GM23338 (cell line): ENCODE data around the gene NHLH2. TPM values are rescaled to one million over a fixed set of nuclear protein-coding genes. Genes with fewer than 3 reads are reported as not detected.

Experiments
- ATAC-seq: fragments of 200-7000 bp; cut with Tn5 transposase; 3 replicates; pipeline ENCODE4 v1.9.1; 2020
- DNase-seq: peaks from one replicate; pipeline ENCODE4 v3.0.0-alpha.2; 2015; ENCODE audit warnings: low spot score
- H2AFZ ChIP-seq: fragments of 200-600 bp; sonication (generic); 2 replicates; pipeline ENCODE4 v1.8.0; 2016; ENCODE audit warnings: antibody characterized with exemption, mild to moderate bottlenecking, moderate library complexity
- H3F3A ChIP-seq: fragments of 200-600 bp; sonication (generic); replicated peaks from 2 replicates; pipeline ENCODE4 v1.8.0; 2017; ENCODE audit warnings: antibody characterized with exemption, mixed run types, low read depth
- H3K27ac ChIP-seq: fragments of 200-600 bp; sonication (generic); 2 replicates; pipeline ENCODE4 v1.6.1; 2016; ENCODE audit warnings: low read depth
- H3K27me3 ChIP-seq: fragments of 200-600 bp; sonication (generic); 2 replicates; pipeline ENCODE4 v1.8.0; 2016; ENCODE audit warnings: mild to moderate bottlenecking, mixed run types, moderate library complexity; ENCODE audit not compliant: insufficient read depth
- H3K36me3 ChIP-seq: fragments of 200-600 bp; sonication (generic); 2 replicates; pipeline ENCODE4 v1.8.0; 2016; ENCODE audit warnings: mild to moderate bottlenecking; ENCODE audit not compliant: insufficient read depth
- H3K4me1 ChIP-seq: fragments of 200-600 bp; sonication (generic); 2 replicates; pipeline ENCODE4 v1.8.0; 2016; ENCODE audit warnings: mild to moderate bottlenecking, moderate library complexity; ENCODE audit not compliant: insufficient read depth
- H3K4me2 ChIP-seq: fragments of 200-600 bp; sonication (generic); 2 replicates; pipeline ENCODE4 v1.7.1; 2017; ENCODE audit warnings: mixed run types
- H3K4me3 ChIP-seq: fragments of 200-600 bp; sonication (generic); 2 replicates; pipeline ENCODE4 v1.6.1; 2016; ENCODE audit warnings: mixed run types
- H3K79me2 ChIP-seq: fragments of 200-600 bp; sonication (generic); replicated peaks from 2 replicates; pipeline ENCODE4 v1.8.0; 2017; ENCODE audit warnings: mild to moderate bottlenecking; ENCODE audit not compliant: insufficient read depth
- H3K9me2 ChIP-seq: fragments of 200-600 bp; sonication (generic); 2 replicates; pipeline ENCODE4 v1.8.0; 2017; ENCODE audit not compliant: insufficient read depth
- H4K20me1 ChIP-seq: fragments of 200-600 bp; sonication (generic); replicated peaks from 2 replicates; pipeline ENCODE4 v1.8.0; 2017; ENCODE audit warnings: mild to moderate bottlenecking; ENCODE audit not compliant: insufficient read depth
- H3K27ac Mint-ChIP-seq: 2 replicates; pipeline ENCODE4 v1.8.0; 2020; ENCODE audit warnings: inconsistent platforms, mild to moderate bottlenecking, moderate library complexity, mixed read lengths
- H3K27me3 Mint-ChIP-seq: 3 replicates; pipeline ENCODE4 v1.8.0; 2022; ENCODE audit warnings: low read depth, mild to moderate bottlenecking, moderate library complexity, mixed read lengths, inconsistent platforms; ENCODE audit not compliant: insufficient read depth, poor library complexity
- H3K36me3 Mint-ChIP-seq: 3 replicates; pipeline ENCODE4 v1.8.0; 2021; ENCODE audit warnings: low read depth, mild to moderate bottlenecking, inconsistent platforms, moderate library complexity, mixed read lengths
- H3K4me1 Mint-ChIP-seq: 3 replicates; pipeline ENCODE4 v1.8.0; 2020; ENCODE audit warnings: mild to moderate bottlenecking, inconsistent platforms, mixed read lengths
- H3K4me3 Mint-ChIP-seq: 3 replicates; pipeline ENCODE4 v1.8.0; 2021; ENCODE audit warnings: moderate library complexity, mild to moderate bottlenecking, inconsistent platforms, mixed read lengths
- H3K9me3 Mint-ChIP-seq: 3 replicates; pipeline ENCODE4 v1.8.0; 2020; ENCODE audit warnings: moderate library complexity, mild to moderate bottlenecking, inconsistent platforms, mixed read lengths
- CREB1 ChIP-seq: fragments of 250-450 bp; sonication (Bioruptor Pico); IDR thresholded peaks from 2 replicates; pipeline ENCODE4 v1.5.0; 2020; ENCODE audit warnings: low read depth, mild to moderate bottlenecking, moderate library complexity
- EZH2 ChIP-seq: fragments of 200-600 bp; sonication (generic); IDR thresholded peaks from one replicate; pipeline ENCODE4 v1.8.0; 2017; ENCODE audit warnings: antibody characterized with exemption, mild to moderate bottlenecking, low read depth; ENCODE audit not compliant: unreplicated experiment
- EZH2phosphoT487 ChIP-seq: fragments of 200-600 bp; sonication (generic); IDR thresholded peaks from one replicate; pipeline ENCODE4 v1.8.1; 2018; ENCODE audit warnings: antibody characterized with exemption; ENCODE audit not compliant: unreplicated experiment
- JUNB ChIP-seq: IDR thresholded peaks from one replicate; pipeline ENCODE4 v1.6.1; 2016; ENCODE audit warnings: antibody characterized with exemption; ENCODE audit not compliant: unreplicated experiment
- NANOG ChIP-seq: IDR thresholded peaks from 2 replicates; pipeline ENCODE4 v1.6.1; 2016; ENCODE audit warnings: antibody characterized with exemption, borderline replicate concordance
- POLR2AphosphoS5 ChIP-seq: IDR thresholded peaks from 2 replicates; pipeline ENCODE4 v1.6.1; 2016; ENCODE audit warnings: antibody characterized with exemption, low read depth
- REST ChIP-seq: IDR thresholded peaks from one replicate; pipeline ENCODE4 v1.6.1; 2018; ENCODE audit warnings: antibody characterized with exemption; ENCODE audit not compliant: unreplicated experiment
- STAT1 ChIP-seq: IDR thresholded peaks from one replicate; pipeline ENCODE4 v1.6.1; 2016; ENCODE audit warnings: antibody characterized with exemption; ENCODE audit not compliant: unreplicated experiment
- ZNF331 ChIP-seq: fragments of 250-450 bp; sonication (Bioruptor Pico); IDR thresholded peaks from 2 replicates; pipeline ENCODE4 v1.5.0; 2020; ENCODE audit warnings: low read depth, mild to moderate bottlenecking, moderate library complexity
- polyA plus RNA-seq: library from polyadenylated mRNA; unstranded; fragments of >200 nt; fragmentation: Nextera tagmentation; extraction: Ambion mirVana; gene quantifications from 2 replicates; pipeline ENCODE4 v1.2.1, GENCODE V29; 2016
- total RNA-seq: library from RNA; depleted of rRNA; stranded (reverse); fragments of >200 nt; shearing (Covaris generic); gene quantifications from 2 replicates; pipeline ENCODE4 v1.2.3, GENCODE V29; 2014
- TF ChIP-seq, protein P1 (sequence below), 2 experiments: fragments of 200-600 bp in 1 of 2; sonication (generic) in 1 of 2; conservative IDR thresholded peaks; 2 replicates each; pipeline versions ENCODE4 v1.5.1 to v1.6.1; 2016 to 2017; ENCODE audit warnings: antibody characterized with exemption in 2 of 2, low read depth in 2 of 2, mild to moderate bottlenecking in 2 of 2, moderate library complexity in 1 of 2
- TF ChIP-seq, protein P2 (sequence below): IDR thresholded peaks from 2 replicates; pipeline ENCODE4 v1.6.1; 2016; ENCODE audit warnings: antibody characterized with exemption

NHLH2 gene
- total and polyA plus RNA-seq, 2 experiments from 2014 or later: 1.7 to 1.9 TPM

GRCh38 chr1:115890580-115890979, 49.7 kb upstream of the NHLH2 start (continued):
- TF ChIP-seq CREB1 (CRISPR knock-in tag): no peak
- no peak for TF ChIP-seq JUNB
- TF ChIP-seq POLR2AphosphoS5: no peak
- TF ChIP-seq REST: no peak

- H3K4me2 ChIP-seq: no peak overlapping the region
- no peaks in the 10 kb centered on the region for H3K4me1 ChIP-seq
- no peak overlapping the region for H3K27ac Mint-ChIP-seq
- TF ChIP-seq, protein P1, sequence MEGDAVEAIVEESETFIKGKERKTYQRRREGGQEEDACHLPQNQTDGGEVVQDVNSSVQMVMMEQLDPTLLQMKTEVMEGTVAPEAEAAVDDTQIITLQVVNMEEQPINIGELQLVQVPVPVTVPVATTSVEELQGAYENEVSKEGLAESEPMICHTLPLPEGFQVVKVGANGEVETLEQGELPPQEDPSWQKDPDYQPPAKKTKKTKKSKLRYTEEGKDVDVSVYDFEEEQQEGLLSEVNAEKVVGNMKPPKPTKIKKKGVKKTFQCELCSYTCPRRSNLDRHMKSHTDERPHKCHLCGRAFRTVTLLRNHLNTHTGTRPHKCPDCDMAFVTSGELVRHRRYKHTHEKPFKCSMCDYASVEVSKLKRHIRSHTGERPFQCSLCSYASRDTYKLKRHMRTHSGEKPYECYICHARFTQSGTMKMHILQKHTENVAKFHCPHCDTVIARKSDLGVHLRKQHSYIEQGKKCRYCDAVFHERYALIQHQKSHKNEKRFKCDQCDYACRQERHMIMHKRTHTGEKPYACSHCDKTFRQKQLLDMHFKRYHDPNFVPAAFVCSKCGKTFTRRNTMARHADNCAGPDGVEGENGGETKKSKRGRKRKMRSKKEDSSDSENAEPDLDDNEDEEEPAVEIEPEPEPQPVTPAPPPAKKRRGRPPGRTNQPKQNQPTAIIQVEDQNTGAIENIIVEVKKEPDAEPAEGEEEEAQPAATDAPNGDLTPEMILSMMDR (conservative IDR thresholded peaks at IDR 0.05; ENCODE audit: low read depth in 2 of 2): no peak
- no peak for TF ChIP-seq NANOG
- no peak for TF ChIP-seq EZH2phosphoT487
- no peak for TF ChIP-seq ZNF331
- TF ChIP-seq CREB1 (CRISPR knock-in tag): no peak
- TF ChIP-seq REST: no peak
- TF ChIP-seq, protein P2, sequence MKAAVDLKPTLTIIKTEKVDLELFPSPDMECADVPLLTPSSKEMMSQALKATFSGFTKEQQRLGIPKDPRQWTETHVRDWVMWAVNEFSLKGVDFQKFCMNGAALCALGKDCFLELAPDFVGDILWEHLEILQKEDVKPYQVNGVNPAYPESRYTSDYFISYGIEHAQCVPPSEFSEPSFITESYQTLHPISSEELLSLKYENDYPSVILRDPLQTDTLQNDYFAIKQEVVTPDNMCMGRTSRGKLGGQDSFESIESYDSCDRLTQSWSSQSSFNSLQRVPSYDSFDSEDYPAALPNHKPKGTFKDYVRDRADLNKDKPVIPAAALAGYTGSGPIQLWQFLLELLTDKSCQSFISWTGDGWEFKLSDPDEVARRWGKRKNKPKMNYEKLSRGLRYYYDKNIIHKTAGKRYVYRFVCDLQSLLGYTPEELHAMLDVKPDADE: no peak
- TF ChIP-seq EZH2: no peak
- no peak for TF ChIP-seq STAT1
Measured at GRCh38 chr1:115888976-115889375, 48.0 kb upstream of the NHLH2 start.

More at GRCh38 chr1:115888976-115889375, 48.0 kb upstream of the NHLH2 start:
- Histone ChIP-seq H3K79me2 (no peaks in the 10 kb centered on the region), H4K20me1 (no peaks in the 10 kb centered on the region), H3K27ac (no peak overlapping the region), H3K4me3 (no peak overlapping the region), H3F3A (no peaks in the 10 kb centered on the region), H3K36me3 (no peaks in the 10 kb centered on the region), H2AFZ (no peak overlapping the region), H3K9me2 (no peaks in the 10 kb centered on the region), H3K27me3 (no peaks in the 10 kb centered on the region)
- Mint-ChIP-seq H3K4me3 (no peak overlapping the region), H3K4me1 (peaks cover 2% of the 10 kb centered on the region; the same call in 1 of the 3 replicates), H3K36me3 (no peaks in the 10 kb centered on the region), H3K27me3 (no peaks in the 10 kb centered on the region), H3K9me3 (no peaks in the 10 kb centered on the region)
- no peak for DNase-seq
- ATAC-seq: no peak
